Mucosa of stomach (tissue), 1 donor: ENCODE measurements around the gene EDN2.

Source experiments
- H3K27me3 ChIP-seq: one replicate; pipeline ENCODE4 v1.7.0; 2013; ENCODE audit warnings: mild to moderate bottlenecking, low read length; ENCODE audit not compliant: control insufficient read depth, insufficient read depth
- H3K36me3 ChIP-seq: one replicate; pipeline ENCODE4 v1.7.0; 2013; ENCODE audit warnings: low read length; ENCODE audit not compliant: control insufficient read depth, insufficient read depth
- H3K4me1 ChIP-seq: one replicate; pipeline ENCODE4 v1.7.0; 2013; ENCODE audit warnings: mild to moderate bottlenecking, low read length; ENCODE audit not compliant: control insufficient read depth, insufficient read depth
- H3K4me3 ChIP-seq: one replicate; pipeline ENCODE4 v1.7.0; 2013; ENCODE audit warnings: low read length
- H3K9ac ChIP-seq: one replicate; pipeline ENCODE4 v1.7.0; 2013; ENCODE audit warnings: mild to moderate bottlenecking, low read length, moderate library complexity
- H3K9me3 ChIP-seq: one replicate; pipeline ENCODE4 v1.7.0; 2013; ENCODE audit warnings: mild to moderate bottlenecking, low read length, moderate library complexity; ENCODE audit not compliant: control insufficient read depth
- donor health status: Pancreatic carcinoma.

EDN2 gene

GRCh38 chr1:41485605-41486004 is 1.1 kb upstream of the EDN2 start:
- no peaks in the 10 kb centered on the region for H3K27me3 ChIP-seq
- no peak overlapping the region for H3K9ac ChIP-seq
- H3K4me1 ChIP-seq, result peaks cover 60% of the 10 kb centered on the region
- H3K36me3 ChIP-seq, result no peaks in the 10 kb centered on the region
- H3K9me3 ChIP-seq, result no peaks in the 10 kb centered on the region
- no peak overlapping the region for H3K4me3 ChIP-seq

DNA sequence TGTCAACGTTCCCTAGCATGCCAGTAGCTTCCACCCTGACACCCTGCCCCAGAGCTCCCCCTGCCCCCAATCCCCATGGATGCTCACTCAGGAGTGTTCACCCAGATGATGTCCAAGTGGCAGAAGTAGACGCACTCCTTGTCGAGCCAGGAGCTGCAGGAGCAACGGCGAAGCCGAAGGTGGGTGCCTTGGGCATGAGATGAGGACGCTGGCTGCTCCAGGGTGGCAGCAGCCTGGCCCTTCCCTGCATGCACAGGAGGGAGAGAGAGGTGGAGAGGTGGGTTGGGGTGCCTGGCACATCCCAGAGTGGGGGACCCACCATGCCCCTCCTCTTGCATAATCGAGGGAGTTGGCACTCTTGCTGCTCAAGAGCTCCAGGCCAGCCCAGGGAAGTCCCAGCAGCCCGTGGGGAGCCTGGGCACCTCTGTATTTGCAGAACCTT is 502 bp downstream of the EDN2 start:
- Histone ChIP-seq H3K9me3 (no peaks in the 10 kb centered on the region), H3K27me3 (no peaks in the 10 kb centered on the region), H3K36me3 (no peaks in the 10 kb centered on the region), H3K4me3 (no peak overlapping the region), H3K4me1 (peaks cover 64% of the 10 kb centered on the region), H3K9ac (no peak overlapping the region)

- peak overlapping the region; percentile 24 for H3K9ac ChIP-seq
- H3K36me3 ChIP-seq, result no peaks in the 10 kb centered on the region
- H3K9me3 ChIP-seq, result no peaks in the 10 kb centered on the region
- no peak overlapping the region for H3K4me3 ChIP-seq
- peaks cover 65% of the 10 kb centered on the region for H3K4me1 ChIP-seq
- no peaks in the 10 kb centered on the region for H3K27me3 ChIP-seq
Observed at GRCh38 chr1:41483001-41483850, 1.3 kb downstream of the EDN2 start.

DNA sequence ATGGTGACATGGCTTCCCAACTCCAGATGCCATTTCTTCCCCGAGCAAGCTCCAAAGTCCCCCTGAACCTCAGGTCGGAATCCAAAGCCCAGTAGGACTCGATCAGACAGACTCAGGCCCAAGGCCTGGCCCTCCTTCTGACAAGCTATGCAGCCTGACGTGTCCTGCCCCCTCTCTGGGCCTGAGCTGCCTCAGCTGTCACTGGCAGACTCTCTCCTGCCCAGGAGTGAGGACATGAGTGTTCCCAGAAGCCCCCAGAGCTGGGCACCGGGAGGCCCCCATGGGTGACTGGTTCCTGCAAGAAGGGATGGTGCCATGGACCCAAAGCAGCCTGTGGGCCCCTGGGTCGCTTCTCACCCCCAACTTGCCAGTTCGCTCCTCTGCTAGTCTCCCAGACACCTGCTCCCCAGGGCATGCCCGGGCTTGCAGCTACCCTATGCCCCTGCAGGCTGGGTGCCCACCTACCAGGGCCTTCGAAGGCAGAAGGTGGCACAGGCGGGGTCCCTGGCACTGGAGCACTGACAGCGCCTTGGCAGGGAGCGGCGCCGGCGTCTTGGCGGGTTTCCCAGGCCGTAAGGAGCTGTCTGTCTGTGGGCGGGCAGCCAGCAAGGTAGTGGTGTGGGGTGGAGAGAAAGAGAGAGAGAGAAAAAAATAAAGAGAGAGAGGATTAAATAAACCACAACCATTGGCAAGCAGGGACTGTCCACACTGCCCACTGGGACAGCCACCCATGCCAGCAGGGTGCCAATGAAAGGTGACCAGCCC is 2.3 kb downstream of the EDN2 start:
- Histone ChIP-seq H3K4me3 (no peak overlapping the region), H3K4me1 (peaks cover 69% of the 10 kb centered on the region), H3K9me3 (no peaks in the 10 kb centered on the region), H3K27me3 (no peaks in the 10 kb centered on the region), H3K9ac (peak overlapping the region; percentile 24), H3K36me3 (no peaks in the 10 kb centered on the region)

DNA sequence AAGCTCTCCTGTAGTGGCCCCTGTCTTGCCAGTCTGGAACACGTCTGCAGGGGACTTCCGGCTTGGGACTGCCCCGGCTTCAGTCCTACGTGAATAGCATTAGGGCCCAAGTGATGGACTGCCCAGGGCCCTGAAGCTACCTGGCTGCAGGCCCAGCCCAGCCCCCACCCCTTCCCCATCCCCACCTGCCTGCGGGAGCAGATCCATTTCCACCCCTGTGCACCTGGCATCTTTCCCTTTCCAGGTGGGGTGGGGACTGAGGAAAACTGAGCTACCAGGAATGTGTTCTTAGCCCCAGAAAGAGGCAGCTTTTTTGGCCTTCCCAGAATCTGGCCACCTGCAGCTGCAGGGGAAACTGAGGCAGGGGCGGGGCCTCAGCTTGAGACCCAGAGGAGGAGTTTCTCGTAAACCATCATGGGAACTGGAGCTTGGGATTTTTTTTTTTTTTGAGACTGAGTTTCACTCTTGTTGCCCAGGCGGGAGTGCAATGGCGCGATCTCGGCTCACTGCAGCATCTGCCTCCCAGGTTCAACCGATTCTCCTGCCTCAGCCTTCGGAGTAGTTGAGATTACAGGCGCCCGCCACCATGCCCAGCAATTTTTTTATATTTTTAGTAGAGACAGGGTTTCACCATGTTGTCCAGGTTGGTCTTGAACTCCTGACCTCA is 3.2 kb downstream of the EDN2 start:
- H3K36me3 ChIP-seq, result no peaks in the 10 kb centered on the region
- peaks cover 69% of the 10 kb centered on the region for H3K4me1 ChIP-seq
- no peak overlapping the region for H3K9ac ChIP-seq
- no peak overlapping the region for H3K4me3 ChIP-seq
- H3K27me3 ChIP-seq, result no peaks in the 10 kb centered on the region
- H3K9me3 ChIP-seq, result no peaks in the 10 kb centered on the region

GRCh38 chr1:41480204-41481108 is 4.0 kb downstream of the EDN2 start:
- peaks cover 69% of the 10 kb centered on the region for H3K4me1 ChIP-seq
- H3K27me3 ChIP-seq, result no peaks in the 10 kb centered on the region
- no peaks in the 10 kb centered on the region for H3K9me3 ChIP-seq
- H3K9ac ChIP-seq, result no peak overlapping the region
- H3K36me3 ChIP-seq, result no peaks in the 10 kb centered on the region
- H3K4me3 ChIP-seq, result no peak overlapping the region

GRCh38 chr1:41479808-41480160 is 4.7 kb downstream of the EDN2 start:
- Histone ChIP-seq H3K27me3 (no peaks in the 10 kb centered on the region), H3K36me3 (no peaks in the 10 kb centered on the region), H3K9me3 (no peaks in the 10 kb centered on the region), H3K9ac (no peak overlapping the region), H3K4me3 (no peak overlapping the region), H3K4me1 (peaks cover 69% of the 10 kb centered on the region)

DNA sequence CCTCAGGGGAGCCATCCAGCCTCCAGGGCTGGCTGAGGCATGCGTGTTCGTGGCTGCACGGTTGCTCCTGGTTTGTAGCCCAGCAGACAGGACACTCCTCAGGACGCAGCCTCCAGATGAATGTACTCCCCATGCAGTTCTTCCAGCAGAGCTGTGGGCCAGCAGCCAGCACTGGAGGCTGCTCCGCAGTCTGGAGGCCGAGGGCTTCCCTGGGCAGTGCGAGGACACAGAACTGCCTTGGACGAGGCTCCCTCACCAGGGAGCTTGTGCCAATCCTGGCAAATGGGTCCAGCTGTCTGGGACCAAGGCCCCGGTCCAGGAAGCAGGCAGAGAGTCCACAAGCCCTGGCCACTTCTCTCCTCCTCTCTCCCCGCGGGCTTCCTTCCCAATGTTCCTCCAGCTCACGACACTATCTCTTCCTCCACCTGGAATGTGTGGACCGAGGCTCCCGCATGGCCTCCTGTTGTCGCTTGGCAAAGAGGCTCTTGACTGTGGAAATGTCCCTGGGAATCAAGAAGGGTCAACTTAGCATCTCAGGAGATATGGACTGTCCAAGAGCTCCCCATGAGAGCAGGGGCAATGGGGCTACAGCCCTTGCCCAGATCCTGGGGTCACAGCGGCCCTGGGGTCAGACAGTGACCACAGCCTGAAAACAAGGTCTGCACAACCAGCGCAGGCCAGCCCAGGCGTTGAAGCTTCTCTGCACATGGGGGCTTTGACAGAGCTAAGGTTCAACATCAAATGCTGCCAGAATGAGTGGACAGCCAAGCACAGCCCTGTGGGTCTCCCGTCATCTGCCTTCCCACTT is 5.3 kb downstream of the EDN2 start:
- Histone ChIP-seq H3K4me1 (peaks cover 70% of the 10 kb centered on the region), H3K9ac (no peak overlapping the region), H3K27me3 (no peaks in the 10 kb centered on the region), H3K36me3 (no peaks in the 10 kb centered on the region), H3K9me3 (no peaks in the 10 kb centered on the region), H3K4me3 (no peak overlapping the region)

DNA sequence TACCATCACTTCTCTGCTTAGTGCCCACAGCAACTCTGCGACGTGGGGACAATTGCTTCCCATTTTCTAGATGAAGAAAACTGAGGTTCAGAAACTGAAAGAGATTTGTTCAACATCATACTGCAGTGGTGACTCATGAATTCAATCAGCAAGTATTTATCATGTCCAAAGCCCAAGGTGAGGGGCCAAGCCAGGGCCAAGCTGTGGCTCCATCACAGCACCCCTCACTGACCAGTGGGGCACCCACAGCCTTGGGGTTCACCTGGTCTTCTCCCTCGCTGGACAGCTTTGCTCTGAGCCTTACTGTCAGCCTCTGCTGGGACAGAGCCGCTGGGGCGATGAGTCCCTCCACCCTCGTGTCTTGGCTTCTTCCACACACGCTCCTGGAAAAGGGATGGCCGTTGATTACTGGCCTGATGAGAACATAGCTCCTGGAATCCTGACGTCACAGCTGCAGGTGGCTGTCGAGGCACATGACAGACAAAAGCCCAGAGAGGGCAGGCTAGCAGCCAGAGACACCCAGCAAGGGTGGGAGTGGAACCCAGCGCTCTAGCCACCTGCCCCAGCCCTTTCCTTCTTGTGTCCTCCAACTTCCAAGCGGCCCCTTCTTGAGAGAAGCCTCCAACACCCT is 6.2 kb downstream of the EDN2 start:
- Histone ChIP-seq H3K9me3 (no peaks in the 10 kb centered on the region), H3K4me1 (peaks cover 61% of the 10 kb centered on the region), H3K36me3 (no peaks in the 10 kb centered on the region), H3K27me3 (no peaks in the 10 kb centered on the region), H3K4me3 (no peak overlapping the region), H3K9ac (no peak overlapping the region)

GRCh38 chr1:41476807-41477361 is 7.6 kb downstream of the EDN2 start:
- Histone ChIP-seq H3K36me3 (no peaks in the 10 kb centered on the region), H3K4me1 (peaks cover 47% of the 10 kb centered on the region), H3K27me3 (no peaks in the 10 kb centered on the region), H3K4me3 (no peak overlapping the region), H3K9ac (peak overlapping the region; percentile 42), H3K9me3 (no peaks in the 10 kb centered on the region)
